Left lung (tissue), 10 donors: ENCODE data around the gene STEAP2. TPM values are rescaled to one million over a fixed set of nuclear protein-coding genes. Genes with fewer than 3 reads are reported as not detected.

Experiments
- ATAC-seq: fragments of 200-7000 bp; cut with Tn5 transposase; one replicate; pipeline ENCODE4 v1.9.1; 2020; ENCODE audit warnings: moderate library complexity
- DNase-seq, 4 donors: peaks; one replicate each; pipeline ENCODE4 v3.0.0-alpha.2; 2013 to 2020
- H3K27ac ChIP-seq, 2 donors: fragments of 200-600 bp; sonication (generic) in 1 of 2; one replicate each; pipeline versions ENCODE4 v1.5.0 to v1.8.0; 2020 to 2021
- H3K27me3 ChIP-seq, 2 donors: fragments of 200-600 bp; sonication (generic) in 1 of 2; one replicate each; pipeline versions ENCODE4 v1.5.0 to v1.8.0; 2020 to 2021
- H3K36me3 ChIP-seq, 2 donors: fragments of 200-600 bp; sonication (generic) in 1 of 2; one replicate each; pipeline versions ENCODE4 v1.5.0 to v1.8.0; 2020 to 2021
- H3K4me1 ChIP-seq, 2 donors: fragments of 200-600 bp; one replicate each; pipeline ENCODE4 v1.8.0; 2021
- H3K4me3 ChIP-seq, 2 donors: fragments of 200-600 bp; sonication (generic) in 1 of 2; one replicate each; pipeline versions ENCODE4 v1.5.0 to v1.8.0; 2020 to 2021; ENCODE audit warnings: mild to moderate bottlenecking in 1 of 2
- H3K9me3 ChIP-seq, 2 donors: fragments of 200-600 bp; sonication (generic) in 1 of 2; one replicate each; pipeline versions ENCODE4 v1.5.0 to v1.8.0; 2020 to 2021
- CTCF ChIP-seq, 2 donors: fragments of 200-600 bp; sonication (generic) in 1 of 2; IDR thresholded peaks; one replicate each; pipeline versions ENCODE4 v1.5.0 to v1.8.0; 2021; ENCODE audit warnings: antibody characterized with exemption in 2 of 2
- intact Hi-C, 2 donors: fragments of 100-400 bp; cut with DNase I; formaldehyde crosslinking; loops; one replicate each; pipeline versions ENCODE4 v1.11.2 to v1.14.2; 2022
- polyA plus RNA-seq, 6 donors: library from polyadenylated mRNA; unstranded; fragments of 120-200 nt; gene quantifications; one replicate each; pipeline ENCODE4 v1.2.1, GENCODE V29; 2013; ENCODE audit not compliant: insufficient read length in 6 of 6
- total RNA-seq, 2 donors: library from RNA; stranded (reverse); fragmentation: NEBNext Ultra II Directional; extraction: Animal tissue kit (Norgen Biotek cat#: 25700); gene quantifications; one replicate each; pipeline ENCODE4 v1.2.1, GENCODE V29; 2021
- donor health status: DM: no; HTN: yes; CAD: no.
- donor health status: DM: no; HTN: no; CAD: no.

Gene STEAP2
- total and polyA plus RNA-seq, 8 donors, result 5.8 to 24.6 (median 7.1) TPM

- intact Hi-C loops, result no loop called here
- no peak overlapping the region for H3K4me3 ChIP-seq
- peaks cover 0 to 6% of the 10 kb centered on the region in 2 donors for H3K9me3 ChIP-seq
- H3K36me3 ChIP-seq, result no peaks in the 10 kb centered on the region
- no peak overlapping the region for H3K27ac ChIP-seq
- no peaks in the 10 kb centered on the region for H3K27me3 ChIP-seq
- TF ChIP-seq CTCF (IDR thresholded peaks at IDR 0.05), result no peak
- ATAC-seq (no peak), DNase-seq (no peak)
- no peaks in the 10 kb centered on the region for H3K4me1 ChIP-seq
These were observed 19.9 kb upstream of the STEAP2 start for GRCh38 chr7:90191648-90192047.

- no peak for TF ChIP-seq CTCF (IDR thresholded peaks at IDR 0.05)
- ATAC-seq, result peak; percentile 19
- Histone ChIP-seq H3K9me3 (peaks cover 0 to 6% of the 10 kb centered on the region in 2 donors), H3K27ac (peak overlapping the region in 1 of 2 donors; percentile 5), H3K4me1 (no peaks in the 10 kb centered on the region), H3K27me3 (no peaks in the 10 kb centered on the region), H3K36me3 (no peaks in the 10 kb centered on the region), H3K4me3 (no peak overlapping the region)
- DNase-seq, result no peak
- intact Hi-C loops, result no loop called here
These were observed 18.4 kb upstream of the STEAP2 start for GRCh38 chr7:90192876-90193750.

GRCh38 chr7:90194911-90195809, 16.4 kb upstream of the STEAP2 start:
- DNase-seq, result no peak
- no peak overlapping the region for H3K4me3 ChIP-seq
- no peak for ATAC-seq
- TF ChIP-seq CTCF (IDR thresholded peaks at IDR 0.05), result no peak
- H3K36me3 ChIP-seq, result no peaks in the 10 kb centered on the region
- intact Hi-C loops, result no loop called here
- no peaks in the 10 kb centered on the region for H3K27me3 ChIP-seq
- H3K9me3 ChIP-seq, result peaks cover 2 to 6% of the 10 kb centered on the region in 2 donors
- no peaks in the 10 kb centered on the region for H3K4me1 ChIP-seq
- no peak overlapping the region for H3K27ac ChIP-seq

GRCh38 chr7:90201500-90202195, 9.9 kb upstream of the STEAP2 start:
- ATAC-seq, result no peak
- Histone ChIP-seq H3K36me3 (no peaks in the 10 kb centered on the region), H3K27ac (no peak overlapping the region), H3K4me1 (no peaks in the 10 kb centered on the region), H3K9me3 (peaks cover 0 to 3% of the 10 kb centered on the region in 2 donors), H3K4me3 (no peak overlapping the region), H3K27me3 (no peaks in the 10 kb centered on the region)
- intact Hi-C loops, result no loop called here
- no peak for TF ChIP-seq CTCF (IDR thresholded peaks at IDR 0.05)
- no peak for DNase-seq
